ENCODE measurements around the gene C11orf52.

DNA sequence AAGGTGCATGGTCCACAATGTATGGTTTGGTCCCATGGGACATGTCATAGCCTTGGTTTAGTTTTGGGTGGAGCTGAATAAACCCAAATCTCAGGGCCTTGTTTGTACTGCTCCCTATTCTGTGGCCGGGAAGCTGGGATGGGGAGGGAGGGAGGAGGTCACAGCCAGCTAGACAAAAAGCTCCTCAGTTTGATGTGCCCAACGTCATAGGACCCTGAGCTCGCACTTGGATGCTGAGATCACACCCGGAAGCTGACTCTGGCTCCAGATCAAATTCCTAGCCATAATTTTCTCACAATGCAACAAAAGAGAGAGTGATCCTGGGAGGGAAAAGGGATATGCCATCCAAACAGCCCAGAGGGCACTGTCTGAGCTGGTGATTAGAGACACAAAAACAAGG lies 4.7 kb upstream of the C11orf52 start:
- TF ChIP-seq FOXK2 (IDR thresholded peaks at IDR 0.05) (no peak), CTBP1 (IDR thresholded peaks at IDR 0.05; ENCODE audit: borderline replicate concordance) (no peak), BHLHE40 (IDR thresholded peaks at IDR 0.05; ENCODE audit: borderline replicate concordance) (no peak), FOXA1 (IDR thresholded peaks at IDR 0.05) (no peak)

Measured in HEK293T (cell line).